Breast epithelium (tissue), 4 donors: ENCODE data around the gene ACTR2. TPM values are rescaled to one million over a fixed set of nuclear protein-coding genes. Genes with fewer than 3 reads are reported as not detected.

ENCODE experiments used
- DNase-seq, 2 donors: peaks; one replicate each; pipeline ENCODE4 v3.0.0-alpha.2; 2019; ENCODE audit warnings: low spot score in 2 of 2
- H3K27ac ChIP-seq, 2 donors: fragments of 200-600 bp; sonication (generic) in 1 of 2; one replicate each; pipeline ENCODE4 v1.5.1; 2016 to 2019; ENCODE audit warnings: mild to moderate bottlenecking in 1 of 2
- H3K27me3 ChIP-seq, 2 donors: fragments of 200-600 bp; sonication (generic) in 1 of 2; one replicate each; pipeline versions ENCODE4 v1.5.1 to v1.6.0; 2017 to 2019; ENCODE audit warnings: control low read depth in 1 of 2, mild to moderate bottlenecking in 1 of 2
- H3K36me3 ChIP-seq: fragments of 200-600 bp; one replicate; pipeline ENCODE4 v1.5.1; 2019
- H3K4me1 ChIP-seq, 2 donors: fragments of 200-600 bp; sonication (generic); one replicate each; pipeline ENCODE4 v1.5.1; 2016 to 2019; ENCODE audit warnings: control low read depth in 1 of 2
- H3K4me3 ChIP-seq, 3 donors: fragments of 200-600 bp; sonication (generic); 1 replicate in 2 of 3; 2 replicates in 1 of 3; pipeline ENCODE4 v1.5.1; 2016 to 2019; ENCODE audit warnings: mild to moderate bottlenecking in 3 of 3, moderate library complexity in 2 of 3
- H3K9me3 ChIP-seq, 2 donors: fragments of 200-600 bp; sonication (generic) in 1 of 2; one replicate each; pipeline ENCODE4 v1.5.1; 2016 to 2019; ENCODE audit warnings: control low read depth in 1 of 2
- POLR2A ChIP-seq: fragments of 450-650 bp; IDR thresholded peaks from one replicate; pipeline ENCODE4 v1.6.1; 2016; ENCODE audit warnings: antibody characterized with exemption, mild to moderate bottlenecking, moderate library complexity
- POLR2AphosphoS5 ChIP-seq, 3 donors: sonication (generic); formaldehyde crosslinking; IDR thresholded peaks; one replicate each; pipeline ENCODE4 v1.6.1; 2017; ENCODE audit warnings: antibody characterized with exemption in 3 of 3
- intact Hi-C: fragments of 100-400 bp; cut with DNase I; formaldehyde crosslinking; loops from one replicate; pipeline ENCODE4 v1.15.1; 2023; ENCODE audit warnings: low total_unique reads
- total RNA-seq, 3 donors: library from RNA; depleted of rRNA; stranded (reverse); fragments of >200 nt; gene quantifications; one replicate each; pipeline ENCODE4 v1.1.0, GENCODE V29; 2016

Gene ACTR2
- total RNA-seq, 3 donors from 2014 or later = 74.7 to 98.4 (median 75.1) TPM

- no peaks in the 10 kb centered on the region for H3K9me3 ChIP-seq
- no peak for DNase-seq
- H3K4me3 ChIP-seq = no peak overlapping the region
- no peaks in the 10 kb centered on the region for H3K36me3 ChIP-seq
- intact Hi-C loops = no loop called here
- peak in 1 of 3 donors; percentile 28 for TF ChIP-seq POLR2AphosphoS5 (IDR thresholded peaks at IDR 0.05)
- no peak for TF ChIP-seq POLR2A
- H3K27ac ChIP-seq = peak overlapping the region; percentile 61 to 84
- no peaks in the 10 kb centered on the region for H3K4me1 ChIP-seq
- no peaks in the 10 kb centered on the region for H3K27me3 ChIP-seq
Measured at GRCh38 chr2:65320042-65320725, 92.6 kb downstream of the ACTR2 start.

Other genes starting within 250 kb of the ACTR2 start
- 10 to 100 TPM in 2 of 3 donors, 1 to 10 TPM in 1; 9.1 to 31.5 (median 11.4) TPM for gene SLC1A4, start 238.4 kb upstream of the ACTR2 start, total RNA-seq
- gene CEP68, start 171.4 kb upstream of the ACTR2 start, total RNA-seq = 10 to 100 TPM; 23.3 to 32.2 (median 25.0) TPM
- 100 to 1,000 TPM in 1 of 3 donors, 10 to 100 TPM in 2; 86.1 to 107 (median 89.5) TPM for gene RAB1A, start 97.7 kb upstream of the ACTR2 start, total RNA-seq
- gene SPRED2, start 204.8 kb downstream of the ACTR2 start, total RNA-seq = 10 to 100 TPM; 14.6 to 25.2 (median 25.2) TPM